T-cell (primary cell): ENCODE measurements around the gene ELMO1. TPM values are rescaled to one million over a fixed set of nuclear protein-coding genes. Genes with fewer than 3 reads are reported as not detected.

Experiments
- ATAC-seq, 4 experiments: fragments of 200-7000 bp in 3 of 4; fragments of 150-1000 bp in 1 of 4; cut with Tn5 transposase; replicated peaks in 1 of 4; 1 replicate in 3 of 4; 2 replicates in 1 of 4; pipeline ENCODE4 v1.10.0; 2021; ENCODE audit warnings: moderate library complexity in 3 of 4, mild to moderate bottlenecking in 2 of 4, moderate number of reproducible peaks in 1 of 4
- CTCF ChIA-PET, 2 donors: fragments of 300-600 bp; sonication (Branson Sonifier 250); formaldehyde crosslinking; loops; one replicate each; lab custom pipeline; 2022; ENCODE audit warnings: antibody characterized with exemption in 2 of 2; lab: Charles Lee
- POLR2A ChIA-PET, 2 donors: fragments of 300-600 bp; sonication (Branson Sonifier 250); formaldehyde crosslinking; loops; one replicate each; lab custom pipeline; 2022; ENCODE audit warnings: antibody characterized with exemption in 2 of 2; lab: Charles Lee
- DNase-seq, 35 experiments: peaks; one replicate each; pipeline versions ENCODE4 v3.0.0 to v3.0.0-alpha.2; 2013 to 2023
- H3K27ac ChIP-seq: one replicate; pipeline ENCODE4 v1.5.1; 2013; ENCODE audit warnings: low read length
- H3K27me3 ChIP-seq, 2 experiments: replicated peaks in 1 of 2; 1 replicate in 1 of 2; 2 replicates in 1 of 2; pipeline versions ENCODE4 v1.6.1 to v1.7.0; 2013; ENCODE audit warnings: low read length in 1 of 2, mixed read lengths in 1 of 2; ENCODE audit not compliant: control insufficient read depth in 2 of 2, insufficient read depth in 2 of 2; ENCODE audit errors: extremely low read depth in 1 of 2
- H3K36me3 ChIP-seq, 2 donors: 1 replicate in 1 of 2; 2 replicates in 1 of 2; pipeline versions ENCODE4 v1.6.1 to v1.7.0; 2013; ENCODE audit warnings: low read length in 1 of 2; ENCODE audit not compliant: control insufficient read depth in 2 of 2, insufficient read depth in 1 of 2; ENCODE audit errors: extremely low read depth in 1 of 2
- H3K4me1 ChIP-seq, 2 experiments: 1 replicate in 1 of 2; 2 replicates in 1 of 2; pipeline versions ENCODE4 v1.6.1 to v1.7.0; 2013; ENCODE audit warnings: low read length in 2 of 2, mixed read lengths in 1 of 2; ENCODE audit not compliant: insufficient read depth in 2 of 2, control insufficient read depth in 1 of 2; ENCODE audit errors: extremely low read depth in 1 of 2
- H3K4me3 ChIP-seq, 2 donors: 1 replicate in 1 of 2; 2 replicates in 1 of 2; pipeline versions ENCODE4 v1.5.1 to v1.7.0; 2013; ENCODE audit warnings: mild to moderate bottlenecking in 2 of 2, low read length in 1 of 2, moderate library complexity in 1 of 2; ENCODE audit not compliant: control insufficient read depth in 1 of 2; ENCODE audit errors: extremely low read depth in 1 of 2
- H3K9me3 ChIP-seq: 2 replicates; pipeline ENCODE4 v1.7.0; 2013
- H3K27ac Mint-ChIP-seq, 2 donors: one replicate each; pipeline ENCODE4 v1.8.0; 2020 to 2021; ENCODE audit warnings: mild to moderate bottlenecking in 2 of 2, mixed read lengths in 2 of 2
- H3K27me3 Mint-ChIP-seq, 2 donors: one replicate each; pipeline ENCODE4 v1.8.0; 2021 to 2022; ENCODE audit warnings: mixed read lengths in 2 of 2
- H3K36me3 Mint-ChIP-seq: one replicate; pipeline ENCODE4 v1.8.0; 2021; ENCODE audit warnings: mixed read lengths
- H3K4me1 Mint-ChIP-seq, 3 donors: one replicate each; pipeline ENCODE4 v1.8.0; 2020 to 2022; ENCODE audit warnings: mixed read lengths in 3 of 3, mild to moderate bottlenecking in 1 of 3
- H3K4me3 Mint-ChIP-seq, 3 donors: one replicate each; pipeline ENCODE4 v1.8.0; 2020 to 2022; ENCODE audit warnings: mild to moderate bottlenecking in 3 of 3, mixed read lengths in 3 of 3, moderate library complexity in 3 of 3
- H3K9me3 Mint-ChIP-seq, 3 donors: one replicate each; pipeline ENCODE4 v1.8.0; 2020 to 2022; ENCODE audit warnings: mixed read lengths in 3 of 3
- WGBS: methylation state at CpG from one replicate; pipeline ENCODE4 v1.1.5; 2013; ENCODE audit warnings: missing lambda C conversion rate; ENCODE audit not compliant: insufficient coverage; 5-methylcytosine and 5-hydroxymethylcytosine counted together
- total RNA-seq, 35 experiments: library from RNA in 6 of 35; stranded (reverse) in 6 of 35; fragments of 120-200 nt in 1 of 35; gene quantifications; one replicate each; pipeline versions ENCODE4 v1.2.1 to v1.2.4 and lab custom pipeline; 2013 to 2026

Gene ELMO1
- total RNA-seq, 5 donors from 2014 or later (not counting 1 experiment from before 2014, with no cell fraction given): 101 to 149 (median 113) TPM

DNA sequence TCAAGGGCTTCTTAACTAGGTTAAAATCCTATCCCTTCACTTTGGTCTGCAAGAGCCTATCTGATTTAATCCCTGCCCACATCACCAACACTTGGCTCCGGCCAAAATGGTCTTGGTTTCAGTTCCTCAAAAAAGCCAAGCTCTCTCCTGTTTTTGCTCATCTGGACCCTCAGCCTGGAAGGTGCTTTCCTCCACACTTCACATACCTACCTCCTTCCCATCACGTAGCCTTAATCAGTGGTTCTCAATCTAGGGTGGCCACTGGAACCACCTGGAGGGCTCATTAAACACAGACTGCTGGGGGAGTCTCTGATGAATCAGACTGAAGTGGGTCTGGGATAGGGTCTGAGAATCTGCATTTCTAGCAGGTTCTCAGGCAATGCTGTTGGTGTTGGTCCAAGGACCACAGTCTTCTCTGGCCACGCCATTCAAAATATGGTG, 497.4 kb downstream of the ELMO1 start:
- WGBS: 100% methylated on average over 2 of the region's 3 CpGs
- no peaks in the 10 kb centered on the region for H3K4me1 ChIP-seq
- ChIA-PET CTCF (no interaction called here), POLR2A (no interaction called here)
- Mint-ChIP-seq H3K27ac (no peak overlapping the region), H3K4me1 (peaks cover 8 to 30% (median 18%) of the 10 kb centered on the region in 3 donors), H3K9me3 (peaks cover 19 to 48% (median 28%) of the 10 kb centered on the region in 3 donors), H3K4me3 (no peak overlapping the region), H3K36me3 (peaks cover 86% of the 10 kb centered on the region), H3K27me3 (no peaks in the 10 kb centered on the region)
- H3K4me3 ChIP-seq: no peak overlapping the region
- H3K36me3 ChIP-seq: peaks cover 2 to 14% of the 10 kb centered on the region in 2 donors
- no peaks in the 10 kb centered on the region for H3K27me3 ChIP-seq
- no peak for ATAC-seq
- DNase-seq: no peak
- H3K9me3 ChIP-seq: no peaks in the 10 kb centered on the region
- H3K27ac ChIP-seq: no peak overlapping the region

DNA sequence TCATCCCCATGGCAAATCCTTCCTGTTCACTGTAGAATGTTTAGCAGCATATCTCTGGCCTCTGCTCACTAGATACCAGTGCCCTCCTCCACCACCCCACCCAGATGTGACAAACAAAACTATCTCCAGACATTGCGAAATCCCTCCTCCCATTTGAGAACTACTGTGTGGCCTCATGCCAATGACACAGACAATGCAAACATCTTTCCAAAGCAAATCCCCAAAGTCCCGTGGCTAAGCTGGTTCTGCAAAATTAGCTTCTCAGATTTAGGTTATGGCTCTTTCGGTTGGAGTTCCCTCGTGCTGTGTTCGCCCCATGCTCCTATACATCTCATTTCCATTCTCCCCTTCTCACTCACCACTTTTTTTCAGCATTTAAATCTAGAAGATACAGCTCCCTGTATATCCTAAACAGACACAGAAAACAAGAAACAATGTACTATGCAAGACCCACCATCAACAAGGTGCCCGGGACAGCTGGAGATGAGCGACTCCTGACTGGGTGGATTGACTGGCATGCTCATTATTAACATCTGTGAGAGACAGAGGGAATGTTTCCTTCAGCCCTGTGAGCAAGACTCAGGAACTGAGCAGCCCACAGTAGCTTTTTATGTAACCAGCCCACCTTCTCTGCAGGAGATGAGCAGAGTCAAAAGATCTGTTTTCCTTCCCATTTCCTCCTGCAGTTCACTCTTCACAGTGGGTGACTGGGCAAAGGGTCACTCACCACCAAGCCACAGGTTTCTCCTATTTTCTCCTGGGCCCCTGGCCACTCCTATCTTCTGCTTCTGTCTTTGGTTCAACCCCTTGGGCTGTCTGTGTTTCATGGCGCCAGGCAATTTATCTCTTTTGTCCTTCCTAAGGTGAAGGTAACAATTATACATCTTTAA, 498.7 kb downstream of the ELMO1 start:
- Histone ChIP-seq H3K27ac (no peak overlapping the region), H3K4me1 (no peaks in the 10 kb centered on the region), H3K9me3 (peaks cover 3% of the 10 kb centered on the region), H3K4me3 (no peak overlapping the region), H3K36me3 (peaks cover 2 to 14% of the 10 kb centered on the region in 2 donors), H3K27me3 (no peaks in the 10 kb centered on the region)
- peaks cover 19 to 50% (median 28%) of the 10 kb centered on the region in 3 donors for H3K9me3 Mint-ChIP-seq
- H3K4me1 Mint-ChIP-seq: peaks cover 8 to 30% (median 16%) of the 10 kb centered on the region in 3 donors
- ChIA-PET POLR2A (interaction anchor here in 1 of 2 donors (0.7 kb wide), 1 partner anchor 11 kb away, joined by 3 read pairs; no protein-coding TSS in a partner anchor), CTCF (no interaction called here)
- no peak overlapping the region for H3K27ac Mint-ChIP-seq
- H3K27me3 Mint-ChIP-seq: no peaks in the 10 kb centered on the region
- peaks cover 86% of the 10 kb centered on the region for H3K36me3 Mint-ChIP-seq
- no peak for ATAC-seq
- no peak for DNase-seq
- WGBS: 94% methylated on average over 6 of the region's 8 CpGs
- H3K4me3 Mint-ChIP-seq: no peak overlapping the region

DNA sequence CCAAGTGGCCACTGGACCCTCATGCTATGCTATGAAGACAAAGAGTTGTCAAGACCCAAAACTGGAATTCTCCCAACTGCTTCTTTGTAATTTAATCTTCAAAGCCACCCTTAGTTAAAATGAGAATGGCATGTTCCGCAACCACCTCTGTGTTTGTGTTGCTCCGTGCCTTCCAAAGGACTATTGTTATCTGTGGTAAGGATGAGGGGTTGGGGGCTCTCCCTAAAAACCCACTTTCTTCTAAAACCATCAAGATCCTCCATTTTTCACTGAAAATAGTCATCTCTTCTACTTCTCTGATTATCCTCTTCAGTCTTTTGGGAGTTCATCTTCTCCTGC, 502.3 kb downstream of the ELMO1 start:
- Mint-ChIP-seq H3K36me3 (peaks cover 96% of the 10 kb centered on the region), H3K9me3 (peaks cover 31 to 69% (median 31%) of the 10 kb centered on the region in 3 donors), H3K4me3 (no peak overlapping the region), H3K27me3 (no peaks in the 10 kb centered on the region), H3K27ac (no peak overlapping the region), H3K4me1 (peaks cover 27 to 37% (median 32%) of the 10 kb centered on the region in 3 donors)
- H3K27ac ChIP-seq: no peak overlapping the region
- no peak for ATAC-seq
- no peak for DNase-seq
- WGBS: no CpG with 5 or more reads among the region's 2 CpGs
- POLR2A ChIA-PET: no interaction called here
- peaks cover 3% of the 10 kb centered on the region for H3K9me3 ChIP-seq
- peaks cover 2 to 13% of the 10 kb centered on the region in 2 donors for H3K36me3 ChIP-seq
- CTCF ChIA-PET: no interaction called here
- H3K4me1 ChIP-seq: no peaks in the 10 kb centered on the region
- H3K4me3 ChIP-seq: no peak overlapping the region
- H3K27me3 ChIP-seq: no peaks in the 10 kb centered on the region

DNA sequence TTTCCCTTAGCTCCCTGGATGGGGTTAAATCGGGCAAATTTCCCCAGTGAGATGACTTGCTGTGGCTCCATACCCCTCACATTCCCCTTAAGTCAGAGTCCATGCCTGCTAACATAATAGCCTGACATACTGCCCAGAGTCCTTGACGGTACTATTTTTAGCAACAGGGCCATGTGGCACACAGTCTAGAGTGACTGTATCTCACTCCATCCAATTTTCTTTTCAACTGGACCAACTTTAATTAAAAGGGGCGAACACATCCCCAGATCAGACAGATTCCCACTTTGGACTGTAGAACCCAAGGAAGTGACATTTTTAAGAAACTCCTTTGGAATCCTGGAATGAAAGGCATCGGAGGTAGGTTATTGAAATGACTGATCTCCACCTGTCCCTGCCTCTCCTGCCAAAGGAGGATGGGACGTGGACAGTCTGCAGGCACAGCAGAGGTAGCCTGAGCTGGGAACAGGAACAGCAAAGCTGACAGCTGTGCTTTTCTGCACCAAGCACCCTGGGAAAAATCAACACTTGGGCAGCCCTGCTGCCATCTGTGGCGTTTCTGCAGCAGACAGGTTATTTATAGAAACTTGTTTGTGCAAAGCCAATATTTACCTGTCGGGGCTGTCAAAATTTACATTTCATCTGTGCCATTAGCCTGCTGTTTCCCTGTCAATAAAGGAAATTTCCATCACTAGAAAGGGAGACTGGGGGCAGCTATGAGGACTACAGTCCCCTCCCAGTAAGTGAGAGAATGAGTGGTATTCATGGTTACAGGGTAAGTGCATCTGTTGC, 502.9 kb downstream of the ELMO1 start:
- Mint-ChIP-seq H3K9me3 (peaks cover 27 to 70% (median 35%) of the 10 kb centered on the region in 3 donors), H3K27me3 (no peaks in the 10 kb centered on the region), H3K4me1 (peaks cover 27 to 38% (median 27%) of the 10 kb centered on the region in 3 donors), H3K4me3 (no peak overlapping the region), H3K27ac (no peak overlapping the region), H3K36me3 (peaks cover 96% of the 10 kb centered on the region)
- ATAC-seq (no peak), DNase-seq (no peak)
- Histone ChIP-seq H3K27ac (no peak overlapping the region), H3K4me3 (no peak overlapping the region), H3K36me3 (peaks cover 2 to 9% of the 10 kb centered on the region in 2 donors), H3K27me3 (no peaks in the 10 kb centered on the region), H3K9me3 (peaks cover 3% of the 10 kb centered on the region), H3K4me1 (no peaks in the 10 kb centered on the region)
- ChIA-PET CTCF (no interaction called here), POLR2A (no interaction called here)
- 90% methylated on average over 5 of the region's 7 CpGs for WGBS

DNA sequence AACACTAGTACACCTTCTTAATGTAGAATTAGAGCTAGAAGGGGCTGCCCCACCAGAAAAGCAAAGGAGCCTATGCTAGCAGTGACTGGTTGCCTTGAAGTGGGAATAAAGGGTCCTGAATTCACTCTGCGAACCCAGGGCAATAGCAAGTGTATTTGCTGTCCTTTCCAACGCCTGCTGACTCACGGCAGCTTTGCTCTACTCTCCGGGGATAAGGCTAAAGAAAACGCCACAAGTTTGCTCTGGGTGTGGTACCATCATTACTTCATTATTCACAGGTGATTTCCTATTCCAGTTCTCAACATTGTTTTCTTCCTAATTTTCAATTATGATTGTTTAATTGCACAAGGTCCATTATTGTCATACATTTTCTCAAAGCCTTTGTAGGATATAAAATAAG, 503.8 kb downstream of the ELMO1 start:
- H3K4me3 Mint-ChIP-seq: no peak overlapping the region
- peaks cover 2 to 4% of the 10 kb centered on the region in 2 donors for H3K36me3 ChIP-seq
- peaks cover 4% of the 10 kb centered on the region for H3K9me3 ChIP-seq
- no peak overlapping the region for H3K4me3 ChIP-seq
- no peak overlapping the region for H3K27ac ChIP-seq
- H3K9me3 Mint-ChIP-seq: peaks cover 30 to 72% (median 40%) of the 10 kb centered on the region in 3 donors
- ChIA-PET CTCF (no interaction called here), POLR2A (no interaction called here)
- WGBS: 98% methylated on average over 5 of the region's 5 CpGs
- no peak for ATAC-seq
- H3K27me3 ChIP-seq: no peaks in the 10 kb centered on the region
- no peaks in the 10 kb centered on the region for H3K27me3 Mint-ChIP-seq
- H3K4me1 ChIP-seq: no peaks in the 10 kb centered on the region
- peaks cover 96% of the 10 kb centered on the region for H3K36me3 Mint-ChIP-seq
- H3K4me1 Mint-ChIP-seq: peaks cover 29 to 45% (median 37%) of the 10 kb centered on the region in 3 donors
- no peak for DNase-seq
- H3K27ac Mint-ChIP-seq: no peak overlapping the region
